H1 (cell line): Measurements from ENCODE around the gene FRA10AC1. TPM values are rescaled to one million over a fixed set of nuclear protein-coding genes. Genes with fewer than 3 reads are reported as not detected.

Experiments
- CTCF ChIA-PET: fragments of 300-600 bp; sonication (Branson Sonifier 250); formaldehyde crosslinking; loops from one replicate; lab custom pipeline; 2021; ENCODE audit not compliant: partially characterized antibody; lab: Charles Lee
- POLR2A ChIA-PET: fragments of 300-600 bp; sonication (Branson Sonifier 250); formaldehyde crosslinking; loops from one replicate; lab custom pipeline; 2021; ENCODE audit warnings: inconsistent platforms; ENCODE audit not compliant: partially characterized antibody; lab: Charles Lee
- DNase-seq, 2 experiments: peaks; one replicate each; pipeline versions ENCODE4 v3.0.0 to v3.0.0-alpha.2; 2010 to 2022; ENCODE audit warnings: low spot score in 2 of 2, low read depth in 1 of 2, mixed read lengths in 1 of 2
- FAIRE-seq: peaks from 2 replicates; lab custom pipeline; 2011; peaks lifted over from hg19 to GRCh38; lab: Jason Lieb, UNC
- H2AFZ ChIP-seq: 2 replicates; pipeline ENCODE4 v1.8.1; 2012; ENCODE audit warnings: low read length, inconsistent platforms
- H2AK5ac ChIP-seq: 2 replicates; pipeline ENCODE4 v1.6.1; 2013; ENCODE audit warnings: low read depth, low read length
- H2BK120ac ChIP-seq: replicated peaks from 2 replicates; pipeline ENCODE3; 2013; ENCODE audit warnings: low read depth, low read length, inconsistent platforms
- H2BK12ac ChIP-seq: 2 replicates; pipeline ENCODE4 v1.6.1; 2013; ENCODE audit warnings: low read depth, low read length
- H2BK15ac ChIP-seq: 2 replicates; pipeline ENCODE4 v1.6.1; 2013; ENCODE audit warnings: low read length
- H2BK20ac ChIP-seq: 2 replicates; pipeline ENCODE4 v1.6.1; 2013; ENCODE audit warnings: low read length
- H2BK5ac ChIP-seq: 2 replicates; pipeline ENCODE4 v1.6.1; 2013; ENCODE audit warnings: low read depth, low read length
- H3K14ac ChIP-seq: 2 replicates; pipeline ENCODE4 v1.6.1; 2013; ENCODE audit warnings: inconsistent platforms; ENCODE audit not compliant: insufficient read length
- H3K18ac ChIP-seq: 2 replicates; pipeline ENCODE4 v1.6.1; 2013; ENCODE audit warnings: low read length; ENCODE audit errors: extremely low read depth
- H3K23ac ChIP-seq: 2 replicates; pipeline ENCODE4 v1.6.1; 2013; ENCODE audit warnings: inconsistent platforms; ENCODE audit not compliant: insufficient read length
- H3K23me2 ChIP-seq: 2 replicates; pipeline ENCODE4 v1.6.1; 2013; ENCODE audit warnings: low read depth, low read length
- H3K27ac ChIP-seq: 2 replicates; pipeline ENCODE4 v1.6.1; 2011; ENCODE audit warnings: low read depth, low read length, inconsistent platforms
- H3K27me3 ChIP-seq, 4 experiments: replicated peaks in 1 of 4; 1 replicate in 1 of 4; 2 replicates in 3 of 4; pipeline versions ENCODE4 v1.6.1 to v1.8.1; 2011 to 2013; ENCODE audit warnings: low read length in 3 of 4, mild to moderate bottlenecking in 3 of 4, inconsistent platforms in 2 of 4, mixed read lengths in 2 of 4, moderate library complexity in 1 of 4; ENCODE audit not compliant: control insufficient read depth in 3 of 4, insufficient read depth in 3 of 4; ENCODE audit errors: extremely low read depth in 1 of 4
- H3K36me3 ChIP-seq, 4 experiments: 2 replicates each; pipeline versions ENCODE4 v1.6.1 to v1.8.1; 2011 to 2013; ENCODE audit warnings: mild to moderate bottlenecking in 4 of 4, low read length in 3 of 4, moderate library complexity in 2 of 4, control low read depth in 1 of 4, inconsistent platforms in 1 of 4; ENCODE audit not compliant: insufficient read depth in 4 of 4, control insufficient read depth in 2 of 4
- H3K4ac ChIP-seq: replicated peaks from 2 replicates; pipeline ENCODE3; 2013; ENCODE audit warnings: low read length, low read depth, mixed read lengths, inconsistent platforms; ENCODE audit not compliant: insufficient read length
- H3K4me1 ChIP-seq, 4 experiments: replicated peaks in 1 of 4; 1 replicate in 1 of 4; 2 replicates in 3 of 4; pipeline versions ENCODE4 v1.6.1 to v1.8.1; 2011 to 2013; ENCODE audit warnings: low read length in 3 of 4, inconsistent platforms in 2 of 4, mixed read lengths in 1 of 4; ENCODE audit not compliant: insufficient read depth in 4 of 4, control insufficient read depth in 3 of 4
- H3K4me2 ChIP-seq, 2 experiments: 2 replicates each; pipeline versions ENCODE4 v1.6.1 to v1.8.1; 2011 to 2013; ENCODE audit warnings: low read depth in 2 of 2, low read length in 2 of 2, control low read depth in 1 of 2, inconsistent platforms in 1 of 2, mild to moderate bottlenecking in 1 of 2; ENCODE audit not compliant: insufficient read depth in 1 of 2
- H3K4me3 ChIP-seq, 4 experiments: fragments of 200-600, 300-600 bp in 1 of 4; sonication (generic), shearing (Covaris generic), sonication (Bioruptor Twin) in 1 of 4; 2 replicates each; pipeline versions ENCODE4 v1.5.1 to v1.8.1; 2011 to 2016; ENCODE audit warnings: low read length in 4 of 4, low read depth in 3 of 4, control low read depth in 2 of 4, inconsistent platforms in 2 of 4, mild to moderate bottlenecking in 2 of 4, mixed read lengths in 1 of 4, moderate library complexity in 1 of 4; ENCODE audit not compliant: insufficient read depth in 2 of 4; ENCODE audit errors: extremely low read depth in 1 of 4
- H3K56ac ChIP-seq: replicated peaks from 2 replicates; pipeline ENCODE3; 2013; ENCODE audit warnings: low read depth, mild to moderate bottlenecking, mixed read lengths, low read length, inconsistent platforms; ENCODE audit not compliant: insufficient read length
- H3K79me1 ChIP-seq: 2 replicates; pipeline ENCODE4 v1.6.1; 2013; ENCODE audit warnings: low read depth, low read length, control low read depth
- H3K79me2 ChIP-seq, 2 experiments: 2 replicates each; pipeline versions ENCODE4 v1.6.1 to v1.8.1; 2012 to 2013; ENCODE audit warnings: low read length in 2 of 2, mild to moderate bottlenecking in 2 of 2, inconsistent platforms in 1 of 2; ENCODE audit not compliant: insufficient read depth in 2 of 2, control insufficient read depth in 1 of 2
- H3K9ac ChIP-seq, 4 experiments: replicated peaks in 1 of 4; 1 replicate in 1 of 4; 2 replicates in 3 of 4; pipeline versions ENCODE4 v1.6.1 to v1.8.1; 2011 to 2013; ENCODE audit warnings: low read depth in 3 of 4, low read length in 3 of 4, control low read depth in 2 of 4, mild to moderate bottlenecking in 2 of 4, moderate library complexity in 2 of 4, inconsistent platforms in 1 of 4; ENCODE audit errors: extremely low read depth in 1 of 4
- H3K9me3 ChIP-seq, 2 experiments: 2 replicates each; pipeline versions ENCODE4 v1.6.1 to v1.8.1; 2012 to 2013; ENCODE audit warnings: mild to moderate bottlenecking in 2 of 2, moderate library complexity in 2 of 2, control low read depth in 1 of 2, inconsistent platforms in 1 of 2, low read depth in 1 of 2, low read length in 1 of 2, mixed read lengths in 1 of 2; ENCODE audit not compliant: insufficient read depth in 2 of 2
- H4K20me1 ChIP-seq, 2 experiments: replicated peaks in 1 of 2; 2 replicates each; pipeline versions ENCODE3 to v1.8.1; 2011 to 2013; ENCODE audit warnings: inconsistent platforms in 2 of 2, low read length in 2 of 2, mild to moderate bottlenecking in 1 of 2; ENCODE audit not compliant: insufficient read depth in 2 of 2, control insufficient read depth in 1 of 2
- H4K5ac ChIP-seq: 2 replicates; pipeline ENCODE4 v1.6.1; 2013; ENCODE audit warnings: low read length, low read depth, mixed read lengths, inconsistent platforms; ENCODE audit not compliant: insufficient read length
- H4K8ac ChIP-seq: 2 replicates; pipeline ENCODE4 v1.8.0; 2013; ENCODE audit warnings: mild to moderate bottlenecking, moderate library complexity, low read length, inconsistent platforms; ENCODE audit not compliant: insufficient read depth; ENCODE audit errors: extremely low read depth
- H4K91ac ChIP-seq: replicated peaks from 2 replicates; pipeline ENCODE3; 2013; ENCODE audit warnings: low read length, mixed read lengths, inconsistent platforms; ENCODE audit not compliant: insufficient read length
- BACH1 ChIP-seq: IDR thresholded peaks from 2 replicates; pipeline ENCODE4 v1.6.1; 2012; ENCODE audit warnings: low read length, improper control_type of control experiment
- CTBP2 ChIP-seq: IDR thresholded peaks from 2 replicates; pipeline ENCODE4 v1.7.0; 2011; ENCODE audit warnings: borderline replicate concordance, mild to moderate bottlenecking, moderate library complexity, mixed read lengths, low read length; ENCODE audit not compliant: insufficient read depth, insufficient read length
- EGR1 ChIP-seq: IDR thresholded peaks from 2 replicates; pipeline ENCODE4 v1.6.1; 2011; ENCODE audit warnings: low read depth, low read length, borderline replicate concordance
- FOSL1 ChIP-seq: IDR thresholded peaks from 2 replicates; pipeline ENCODE4 v1.6.1; 2011; ENCODE audit warnings: mild to moderate bottlenecking, low read depth, low read length, moderate library complexity; ENCODE audit not compliant: insufficient read depth
- GTF2F1 ChIP-seq: IDR thresholded peaks from 2 replicates; pipeline ENCODE4 v1.6.1; 2012; ENCODE audit warnings: low read depth, low read length, improper control_type of control experiment, borderline replicate concordance
- HDAC6 ChIP-seq: IDR thresholded peaks from one replicate; pipeline ENCODE4 v1.7.1; 2012; ENCODE audit warnings: low read depth, mild to moderate bottlenecking, inconsistent platforms, low read length, moderate library complexity
- JUND ChIP-seq: IDR thresholded peaks from 2 replicates; pipeline ENCODE4 v1.6.1; 2011; ENCODE audit warnings: mild to moderate bottlenecking, improper control_type of control experiment, low read length
- MAX ChIP-seq: IDR thresholded peaks from 2 replicates; pipeline ENCODE4 v1.6.1; 2012; ENCODE audit warnings: inconsistent platforms
- NRF1 ChIP-seq: IDR thresholded peaks from 2 replicates; pipeline ENCODE4 v1.6.1; 2011; ENCODE audit warnings: mild to moderate bottlenecking, low read depth, low read length, improper control_type of control experiment
- SIRT6 ChIP-seq: IDR thresholded peaks from one replicate; pipeline ENCODE4 v1.7.1; 2012; ENCODE audit warnings: low read length, inconsistent platforms
- SP2 ChIP-seq: IDR thresholded peaks from 2 replicates; pipeline ENCODE4 v1.6.1; 2012; ENCODE audit warnings: mild to moderate bottlenecking, low read length, inconsistent platforms
- TAF7 ChIP-seq: optimal IDR thresholded peaks from 2 replicates; pipeline ENCODE3; 2011; ENCODE audit warnings: low read depth, mild to moderate bottlenecking, inconsistent platforms, low read length, moderate library complexity, borderline replicate concordance
- WGBS, 2 experiments: shearing (Covaris generic) in 1 of 2; methylation state at CpG; one replicate each; pipeline versions ENCODE4 v1.1.6 to v1.1.7; 2013 to 2015; ENCODE audit warnings: low lambda C conversion rate in 2 of 2, mixed read lengths in 2 of 2, inconsistent platforms in 1 of 2, low coverage in 1 of 2, missing lambda C conversion rate in 1 of 2; ENCODE audit not compliant: insufficient replicate concordance in 2 of 2, insufficient coverage in 1 of 2, insufficient read length in 1 of 2; ENCODE audit errors: extremely low coverage in 1 of 2, missing lambda C conversion rate in 1 of 2; 5-methylcytosine and 5-hydroxymethylcytosine counted together
- polyA plus RNA-seq, 7 experiments: library from polyadenylated mRNA; depleted of rRNA in 3 of 7; stranded (reverse) in 5 of 7; unstranded in 2 of 7; fragments of >200 nt in 5 of 7; fragments of 200-250 nt in 2 of 7; gene quantifications; 1 replicate in 5 of 7; 2 replicates in 1 of 7; 4 replicates in 1 of 7; pipeline versions ENCODE4 v1.2.1 to v1.2.3, GENCODE V29; 2011 to 2013; ENCODE audit warnings: missing spikeins in 2 of 7, mixed read lengths in 2 of 7
- total RNA-seq: library from RNA; stranded (reverse); fragmentation: NEBNext Ultra II Directional; extraction: Animal tissue kit (Norgen Biotek cat#: 25700); gene quantifications from 2 replicates; pipeline ENCODE4 v1.2.1, GENCODE V29; 2021
- TF ChIP-seq, protein P1 (sequence below): IDR thresholded peaks from 2 replicates; pipeline ENCODE4 v1.6.1; 2011; ENCODE audit warnings: low read length, improper control_type of control experiment

Gene FRA10AC1
- total and polyA plus RNA-seq, 2 of the 8 experiments (the other 6 are each of a cell fraction or from before 2014, with no cell fraction given), result 4.4 to 13.5 TPM

DNA sequence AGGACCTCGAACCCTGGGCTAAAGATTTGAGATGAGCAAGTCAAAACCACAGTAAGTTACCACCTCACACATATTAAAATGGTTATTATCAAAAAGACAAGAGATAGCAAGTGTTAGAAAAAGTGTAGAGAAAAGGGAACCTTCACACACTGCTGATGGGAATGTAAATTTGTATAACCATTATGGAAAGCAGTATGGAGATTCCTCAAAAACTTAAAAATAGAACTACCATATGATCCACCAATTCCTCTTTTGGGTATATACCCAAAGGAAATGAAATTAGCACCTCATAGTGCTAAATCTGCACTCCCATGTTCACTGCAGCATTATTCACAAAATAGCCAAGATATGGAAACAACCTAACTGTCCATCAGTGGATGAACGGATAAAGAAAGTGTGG is 20.8 kb upstream of the FRA10AC1 start:
- no peak overlapping the region for H3K18ac ChIP-seq
- CTCF ChIA-PET, result interaction anchor here (0.7 to 2.4 kb wide), 3 partner anchors 22 to 92 kb away, joined by 3 to 8 read pairs (median 3); no protein-coding TSS in a partner anchor
- no peaks in the 10 kb centered on the region for H3K36me3 ChIP-seq
- no peak overlapping the region for H3K27ac ChIP-seq
- no peak overlapping the region for H3K4me3 ChIP-seq
- H2BK12ac ChIP-seq, result no peak overlapping the region
- H3K4ac ChIP-seq, result no peak overlapping the region
- H2AFZ ChIP-seq, result no peak overlapping the region
- no peaks in the 10 kb centered on the region for H3K79me2 ChIP-seq
- no peaks in the 10 kb centered on the region for H3K9me3 ChIP-seq
- H4K5ac ChIP-seq, result no peak overlapping the region
- H4K91ac ChIP-seq, result no peak overlapping the region
- H3K9ac ChIP-seq, result no peak overlapping the region
- no peak overlapping the region for H2BK20ac ChIP-seq
- no peak overlapping the region for H2BK15ac ChIP-seq
- H3K14ac ChIP-seq, result no peak overlapping the region
- WGBS, 2 experiments, result 94% methylated on average over 2 of the region's 2 CpGs; no CpG with 5 or more reads in 1 of the 2 experiments
- no peak for TF ChIP-seq NRF1
- TF ChIP-seq SP2, result no peak
- TF ChIP-seq BACH1, result no peak
- TF ChIP-seq, protein P1, sequence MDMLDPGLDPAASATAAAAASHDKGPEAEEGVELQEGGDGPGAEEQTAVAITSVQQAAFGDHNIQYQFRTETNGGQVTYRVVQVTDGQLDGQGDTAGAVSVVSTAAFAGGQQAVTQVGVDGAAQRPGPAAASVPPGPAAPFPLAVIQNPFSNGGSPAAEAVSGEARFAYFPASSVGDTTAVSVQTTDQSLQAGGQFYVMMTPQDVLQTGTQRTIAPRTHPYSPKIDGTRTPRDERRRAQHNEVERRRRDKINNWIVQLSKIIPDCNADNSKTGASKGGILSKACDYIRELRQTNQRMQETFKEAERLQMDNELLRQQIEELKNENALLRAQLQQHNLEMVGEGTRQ, result no peak
- TF ChIP-seq EGR1, result no peak
- TF ChIP-seq FOSL1, result no peak
- TF ChIP-seq HDAC6, result no peak
- no peak for TF ChIP-seq MAX
- no peak for TF ChIP-seq CTBP2
- no peak for TF ChIP-seq TAF7
- no peak for TF ChIP-seq SIRT6
- TF ChIP-seq GTF2F1, result no peak
- TF ChIP-seq JUND, result no peak
- no peaks in the 10 kb centered on the region for H3K79me1 ChIP-seq
- H4K20me1 ChIP-seq, result no peaks in the 10 kb centered on the region
- no peak overlapping the region for H2BK120ac ChIP-seq
- H3K56ac ChIP-seq, result no peak overlapping the region
- H3K23ac ChIP-seq, result no peak overlapping the region
- H3K27me3 ChIP-seq, result peaks cover 0 to 1% (median 0%) of the 10 kb centered on the region in 4 experiments; a peak in 1 of 7 replicates
- H2BK5ac ChIP-seq, result no peak overlapping the region
- peaks cover 0 to 10% (median 2%) of the 10 kb centered on the region in 4 experiments; a peak in 3 of 7 replicates for H3K4me1 ChIP-seq
- no peak overlapping the region for H4K8ac ChIP-seq
- no peak for FAIRE-seq
- POLR2A ChIA-PET, result no interaction called here
- H2AK5ac ChIP-seq, result no peak overlapping the region
- no peak overlapping the region for H3K4me2 ChIP-seq
- DNase-seq, result no peak
- H3K23me2 ChIP-seq, result no peaks in the 10 kb centered on the region
